Activated CD8-positive, alpha-beta memory T cell treated with anti-CD3 and anti-CD28 coated beads for 1 hour (primary cell): ENCODE results near the gene STRBP.
"Not testable (repeated sequence)": the region's sequence is repeated elsewhere in the genome, so short reads cannot be mapped to it uniquely, and the experiment has no call there.

Experiments used
- DNase-seq, 2 donors: peaks; one replicate each; pipeline ENCODE4 v3.0.0-alpha.2; 2020; ENCODE audit warnings: low read depth in 1 of 2; ENCODE audit errors: extremely low read depth in 1 of 2

STRBP gene

DNA sequence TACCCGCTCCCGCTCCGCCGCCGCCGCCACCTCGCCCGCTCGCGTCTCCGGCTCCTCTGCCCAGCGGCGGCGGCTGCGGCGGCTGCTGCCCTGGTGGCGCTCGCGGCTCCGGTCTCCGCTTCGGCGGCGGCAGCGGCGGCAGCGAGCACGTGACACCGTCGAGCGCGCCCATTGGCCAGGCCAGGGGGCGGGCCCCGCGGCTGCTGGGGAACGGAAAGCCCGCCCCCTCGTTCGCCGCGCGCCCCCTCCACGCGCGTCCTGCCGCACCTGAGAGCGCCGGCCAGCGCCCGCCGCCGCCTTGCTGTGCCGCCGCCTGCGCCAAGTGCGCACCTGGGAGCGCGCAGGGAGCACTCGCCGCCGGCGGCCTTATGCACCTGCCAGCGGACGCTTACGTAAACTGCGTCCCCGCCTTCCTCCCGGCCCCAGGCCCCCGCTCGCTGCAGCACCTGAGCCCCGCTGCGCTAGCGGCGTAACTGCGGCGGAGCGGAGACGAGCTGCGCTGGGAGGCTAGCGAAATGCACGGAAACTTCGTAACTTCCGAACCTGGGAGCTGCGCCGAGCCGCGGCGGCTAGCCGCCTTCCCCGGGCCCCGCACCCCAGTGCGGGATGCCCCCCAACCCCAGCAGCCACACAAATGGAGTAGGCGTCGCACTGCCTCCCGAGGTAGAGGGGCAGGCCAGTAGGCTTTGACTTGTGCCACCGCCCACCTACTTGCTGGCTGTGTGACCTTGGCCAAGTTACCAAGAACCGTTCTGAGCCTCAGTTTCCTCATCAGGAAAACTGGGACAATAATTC, at the start of gene STRBP:
Gene STRBP (minus strand): TSS at position 122 of the 795 bp plus-strand sequence. CDS start 84,452 bp downstream, outside the sequence.
- DNase-seq, result peak; percentile 72 to 88

DNA sequence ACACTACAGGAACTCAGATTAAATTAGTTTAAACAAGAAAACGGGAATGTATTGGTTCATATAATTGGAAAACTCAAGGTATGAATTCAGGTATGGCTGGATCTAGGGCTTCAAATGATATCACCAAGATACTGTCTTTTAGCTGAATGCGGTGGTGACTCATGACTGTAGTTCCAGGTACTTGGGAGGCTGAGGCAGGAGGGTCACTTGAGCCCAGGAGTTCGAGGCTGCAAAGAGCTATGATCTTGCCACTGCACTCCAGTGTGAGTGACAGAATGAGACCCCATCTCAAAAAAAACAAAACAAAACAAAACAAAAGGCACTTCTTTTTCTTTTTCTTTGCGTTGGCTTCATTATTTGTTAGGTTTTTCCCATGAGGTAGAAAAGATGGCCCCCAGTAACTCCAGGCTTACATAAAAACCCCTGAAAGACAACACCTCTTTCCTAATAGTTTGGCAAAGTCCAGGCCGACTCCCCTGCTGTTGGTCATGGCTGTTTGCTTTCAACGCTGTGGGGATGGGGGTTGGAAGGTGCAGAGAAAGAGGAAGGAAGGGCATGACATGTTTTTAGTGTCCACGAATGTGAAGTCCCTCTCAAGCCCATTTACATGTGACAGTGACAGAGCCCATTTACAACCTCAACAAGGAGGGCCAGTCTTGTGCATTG, 47.8 kb upstream of the STRBP start:
- no peak for DNase-seq

DNA sequence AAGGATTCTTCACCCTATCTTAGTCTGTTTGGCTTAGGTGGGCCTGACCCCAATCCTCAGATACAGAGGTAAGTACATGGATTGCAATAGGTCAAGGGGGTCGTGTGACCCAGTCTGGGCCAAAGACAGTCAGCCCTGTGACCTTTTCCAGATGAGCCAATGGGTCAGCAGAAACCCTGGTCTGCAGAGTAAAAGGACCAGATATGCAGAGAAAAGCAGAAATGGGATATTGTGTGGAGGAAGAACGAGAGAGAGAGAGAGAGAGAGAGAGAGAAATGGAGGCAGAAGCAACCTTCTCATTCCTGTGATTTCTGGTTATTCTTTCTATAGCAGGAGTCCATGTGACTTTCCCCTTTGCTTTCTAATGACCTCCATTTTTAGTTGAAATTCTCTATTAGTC, 47.2 kb upstream of the STRBP start:
- DNase-seq, result no peak

DNA sequence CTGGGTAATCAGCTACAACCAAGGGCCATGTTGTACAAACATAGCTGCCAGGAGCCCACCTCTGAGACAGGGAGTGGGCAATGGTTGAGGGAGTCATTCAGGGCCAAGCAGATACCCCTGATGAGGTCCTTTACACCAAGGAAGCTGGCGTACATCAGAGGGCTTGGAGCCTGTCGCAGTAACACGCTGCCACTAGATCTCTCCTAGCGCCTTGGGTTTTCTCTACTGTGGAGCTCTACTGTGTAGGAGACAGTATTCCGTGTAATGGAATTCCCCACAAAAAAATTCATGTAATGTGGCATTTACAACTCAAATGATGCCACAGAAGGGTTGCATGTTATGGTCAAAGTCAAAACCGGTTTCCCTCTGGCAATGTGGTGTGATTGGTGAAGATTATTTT, 46.2 kb upstream of the STRBP start:
- no peak for DNase-seq

DNA sequence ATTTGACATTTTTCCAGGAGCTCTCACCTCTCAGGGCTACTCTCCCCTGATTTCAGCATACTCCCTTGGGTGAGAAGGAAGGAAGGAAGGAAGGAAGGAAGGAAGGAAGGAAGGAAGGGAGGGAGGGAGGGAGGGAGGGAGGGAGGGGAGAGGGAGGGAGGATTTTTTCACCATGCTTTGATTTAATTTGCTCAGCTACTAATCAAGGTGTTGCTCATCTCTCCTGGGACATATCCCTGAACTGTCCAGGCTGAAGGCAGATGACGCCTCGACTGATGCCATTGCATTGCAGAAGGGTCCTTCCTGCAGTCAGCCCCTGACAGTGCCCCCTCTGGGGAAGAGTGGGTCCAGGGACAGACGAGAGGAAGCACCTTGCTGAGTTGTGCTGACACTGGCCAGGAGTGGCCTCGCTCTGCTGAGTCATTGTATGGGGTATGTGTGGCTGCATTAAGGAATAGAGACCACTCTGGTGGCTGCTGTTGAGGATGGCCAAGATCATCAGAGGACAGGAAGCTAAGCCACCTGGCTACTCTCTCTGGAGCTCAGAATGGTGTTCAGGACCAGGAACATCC, 44.0 kb upstream of the STRBP start:
- no peak for DNase-seq

DNA sequence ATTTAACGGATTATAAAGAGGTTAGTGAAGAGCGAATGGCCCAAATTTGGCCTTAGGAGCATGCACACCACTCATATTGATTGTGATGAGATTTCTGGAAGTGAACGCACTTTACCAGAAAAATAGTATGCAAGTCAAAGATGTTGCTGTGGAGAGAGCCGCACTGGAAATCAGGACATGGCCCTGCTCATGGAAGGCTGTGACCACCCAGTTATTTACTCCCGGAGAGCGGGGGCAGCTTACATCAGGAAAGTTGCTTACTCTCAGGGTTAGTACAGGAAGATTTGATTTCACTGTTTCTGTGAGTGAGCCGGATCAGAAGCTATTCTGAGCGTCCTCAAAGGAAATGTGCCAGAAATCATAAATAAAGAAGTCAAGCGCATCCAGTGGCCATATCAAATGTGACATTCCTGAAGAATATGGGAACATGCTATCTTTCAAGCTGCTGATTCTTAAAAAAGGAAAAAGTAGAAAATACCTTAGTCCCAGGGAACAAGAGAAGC, 42.9 kb upstream of the STRBP start:
- no peak for DNase-seq

DNA sequence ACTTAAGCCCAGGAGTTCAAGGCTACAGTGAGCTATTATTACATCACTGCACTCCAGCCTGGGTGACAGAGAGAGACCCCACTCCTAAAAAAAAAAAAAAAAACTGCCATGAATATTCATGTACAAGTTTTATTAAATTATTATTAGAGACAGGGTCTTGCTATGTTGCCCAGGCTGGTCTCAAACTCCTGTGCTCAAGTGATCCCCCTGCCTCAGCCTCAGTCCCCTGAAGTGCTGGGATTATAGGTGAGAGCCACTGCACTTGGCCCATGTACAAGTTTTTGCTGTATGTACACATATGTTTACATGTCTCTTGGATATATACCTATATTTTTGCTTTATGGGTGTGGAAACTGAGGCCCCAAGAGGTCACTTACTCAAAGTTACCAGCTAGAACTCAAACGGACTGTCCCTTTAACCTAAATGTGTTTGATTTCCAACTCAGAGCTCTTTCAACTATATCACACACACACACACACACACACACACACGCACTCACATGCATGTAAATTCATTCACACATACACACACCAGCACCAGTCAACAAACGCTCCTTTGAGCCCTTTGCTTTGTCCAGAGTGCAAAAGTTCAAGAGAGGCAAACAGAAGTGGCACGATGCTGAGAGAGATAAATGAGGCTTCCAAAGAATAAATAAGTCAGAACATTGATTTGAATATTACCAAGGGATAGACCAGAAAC, 42.3 kb upstream of the STRBP start:
- DNase-seq, result no peak

DNA sequence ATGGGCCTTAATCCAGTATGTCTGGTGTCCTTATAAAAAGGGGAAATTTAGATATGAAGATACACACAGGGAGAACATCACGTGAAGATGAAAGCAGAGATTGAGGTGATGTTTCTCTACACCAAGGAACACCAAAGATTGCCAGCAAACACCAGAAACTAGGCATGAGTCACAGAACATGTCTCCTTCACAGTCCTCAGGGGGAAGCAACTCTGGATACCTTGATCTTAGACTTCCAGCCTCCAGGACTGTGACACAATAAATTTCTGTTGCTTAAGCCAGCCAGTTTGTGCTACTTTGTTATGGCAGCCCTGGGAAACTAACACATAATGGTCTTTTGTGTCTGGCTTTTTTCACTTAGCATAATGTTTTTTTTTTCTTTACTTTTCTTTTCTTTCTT, 41.2 kb upstream of the STRBP start:
- DNase-seq, result no peak

DNA sequence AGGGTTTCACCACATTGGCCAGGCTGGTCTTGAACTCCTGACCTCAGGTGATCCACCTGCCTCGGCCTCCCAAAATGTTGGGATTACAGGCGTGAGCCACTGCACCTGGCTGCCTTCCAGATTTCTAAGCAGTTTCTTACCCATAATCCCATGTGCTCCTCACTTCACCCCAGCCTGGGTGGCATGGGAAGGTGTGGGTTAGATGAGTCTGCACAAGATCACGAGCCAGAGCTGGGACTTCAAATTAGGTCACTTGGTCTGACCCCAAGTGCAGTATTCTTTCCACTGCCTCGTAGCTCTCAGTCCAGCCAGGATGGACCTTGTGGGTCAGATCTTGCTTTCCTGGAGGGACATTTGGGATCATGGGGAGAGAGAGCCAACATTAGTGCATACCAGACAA, 37.5 kb upstream of the STRBP start:
- DNase-seq, result no peak

DNA sequence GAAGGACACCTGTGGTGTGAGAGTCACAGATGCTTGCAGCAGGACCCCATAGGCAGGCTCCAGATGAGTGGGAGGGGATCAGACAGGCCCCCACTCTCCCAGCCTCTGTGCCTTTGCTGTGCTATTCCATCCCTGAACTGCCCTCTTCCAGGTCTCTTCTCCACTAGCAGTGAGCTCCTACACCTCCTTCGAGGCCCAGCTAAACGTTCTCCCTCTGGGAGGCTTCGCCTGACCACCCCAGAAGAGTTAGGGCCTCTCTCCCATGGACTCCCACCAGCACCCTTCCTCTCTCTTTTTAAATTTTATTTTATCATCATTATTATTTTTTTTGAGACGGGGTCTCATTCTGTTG, 35.9 kb upstream of the STRBP start:
- no peak for DNase-seq

DNA sequence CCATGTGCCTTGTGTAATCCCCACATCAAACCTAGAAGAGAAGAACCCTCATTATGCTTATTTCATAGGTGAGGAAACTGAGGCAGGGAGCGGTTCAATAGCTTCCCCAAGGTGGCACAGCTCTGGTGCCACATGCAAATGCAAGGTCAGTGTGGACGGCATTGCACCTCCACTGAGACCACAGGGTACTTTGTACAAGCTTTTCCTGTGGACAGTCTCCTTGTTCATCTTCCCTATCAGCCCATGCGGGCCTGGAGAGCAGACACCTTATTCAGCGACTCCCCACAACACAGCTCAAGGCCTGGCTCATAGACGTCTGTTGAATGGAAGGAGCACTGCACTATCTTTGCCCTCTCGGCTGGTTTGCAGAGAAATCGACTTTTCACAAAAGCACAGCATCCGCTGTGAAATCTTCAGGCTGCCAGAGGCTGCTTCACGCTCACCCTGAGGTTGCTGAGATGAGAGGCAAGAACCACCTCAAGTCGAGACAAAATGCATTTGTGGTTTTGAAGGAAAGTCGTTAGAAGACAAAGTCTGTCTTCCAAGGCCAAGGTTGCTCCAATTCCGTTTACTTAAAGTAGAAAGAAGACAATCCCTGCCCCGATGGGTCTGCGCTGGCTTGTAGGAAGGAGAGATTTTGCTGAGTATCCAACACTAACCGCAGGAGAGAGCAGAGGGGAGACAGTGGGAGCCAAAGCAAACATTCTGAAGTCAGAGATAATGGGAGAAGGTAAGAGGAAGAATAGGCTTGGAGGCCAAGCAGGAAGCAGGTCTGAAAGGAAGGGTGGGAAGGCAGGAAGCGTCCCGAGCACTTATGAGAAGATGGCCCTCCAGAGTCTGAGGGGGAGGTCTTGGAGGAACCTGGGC, 34.2 kb upstream of the STRBP start:
- no peak for DNase-seq

DNA sequence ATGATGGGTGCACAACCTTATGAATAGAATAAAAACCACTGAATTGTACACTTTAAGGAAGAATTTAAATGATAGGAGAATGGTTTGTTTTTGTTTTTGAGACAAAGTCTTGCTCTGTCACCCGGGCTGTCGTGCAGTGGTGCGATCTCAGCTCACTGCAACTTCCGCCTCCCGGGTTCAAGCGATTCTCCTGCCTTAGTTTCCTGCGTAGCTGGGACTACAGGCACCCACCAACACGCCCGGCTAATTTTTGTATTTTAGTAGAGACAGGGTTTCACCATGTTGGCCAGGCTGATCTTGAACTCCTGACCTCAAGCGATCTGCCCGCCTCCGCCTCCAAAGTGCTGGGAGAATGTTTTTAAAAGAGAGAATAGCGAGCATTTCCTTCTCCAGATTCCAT, 33.5 kb upstream of the STRBP start:
- DNase-seq, result not testable (repeated sequence)

DNA sequence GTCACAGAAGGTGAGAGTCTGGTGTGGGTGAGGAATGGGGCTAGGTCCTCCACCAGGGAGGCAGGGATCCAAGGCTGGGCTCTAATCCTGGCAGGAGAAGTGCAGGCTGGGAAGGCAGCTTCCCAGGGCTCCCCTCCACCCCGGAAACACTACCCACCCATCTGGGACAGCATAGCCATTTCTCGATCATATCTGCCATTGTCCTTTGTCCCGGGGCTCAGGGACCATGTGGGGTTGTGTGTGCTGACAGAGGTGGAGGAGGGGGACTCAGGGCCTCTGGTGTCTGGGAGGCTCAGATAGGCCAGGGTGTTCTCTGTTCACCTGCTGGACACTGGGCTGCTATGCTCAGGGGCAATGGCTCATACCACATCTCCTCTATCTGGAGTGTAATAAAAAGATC, 32.2 kb upstream of the STRBP start:
- no peak for DNase-seq

DNA sequence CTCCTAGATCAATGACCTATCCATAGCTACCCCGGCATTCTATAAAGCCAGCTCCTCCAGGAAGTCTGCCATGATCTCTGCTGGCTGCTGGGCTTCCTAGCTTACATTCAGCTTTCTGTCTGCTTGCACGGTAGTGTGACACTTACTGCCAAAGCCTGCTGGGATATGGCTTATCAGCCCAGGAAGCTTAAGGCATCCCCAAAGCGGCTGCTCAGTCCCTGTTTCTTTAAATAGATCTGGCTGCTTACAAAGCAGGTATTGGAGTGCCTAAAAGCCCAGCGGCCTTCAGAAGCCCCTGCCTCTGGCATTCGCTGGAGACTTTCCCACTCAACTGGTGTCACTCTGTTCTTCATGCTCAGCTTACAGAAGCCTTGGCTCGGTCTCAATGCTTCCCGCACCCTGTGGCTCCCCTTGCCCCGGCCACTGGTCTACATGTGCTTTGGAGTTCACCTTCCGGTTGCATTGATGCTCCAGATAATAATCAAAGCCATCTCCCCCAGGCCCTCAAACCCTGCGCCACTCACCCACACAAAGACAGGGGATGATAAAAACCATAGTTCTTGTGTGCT, 31.3 kb upstream of the STRBP start:
- DNase-seq, result no peak

DNA sequence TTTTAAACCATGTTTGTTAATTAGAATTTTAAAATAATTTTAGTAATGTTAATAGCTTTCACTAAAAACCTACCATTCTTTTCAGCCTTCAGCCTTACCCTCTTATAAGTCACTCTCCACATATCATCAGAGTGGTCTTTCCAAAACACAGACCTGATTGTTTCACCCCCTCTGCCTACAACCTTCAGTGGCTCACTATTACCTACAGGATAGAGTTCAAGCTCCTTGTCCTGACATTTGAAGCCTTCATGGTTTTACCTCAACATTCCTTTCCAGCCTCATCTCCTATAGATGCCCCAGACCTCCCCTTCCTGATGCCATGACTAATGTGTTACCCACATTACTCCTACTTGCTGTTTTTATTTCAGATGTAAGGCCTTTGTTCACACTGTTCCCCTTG, 27.8 kb upstream of the STRBP start:
- DNase-seq, result no peak

DNA sequence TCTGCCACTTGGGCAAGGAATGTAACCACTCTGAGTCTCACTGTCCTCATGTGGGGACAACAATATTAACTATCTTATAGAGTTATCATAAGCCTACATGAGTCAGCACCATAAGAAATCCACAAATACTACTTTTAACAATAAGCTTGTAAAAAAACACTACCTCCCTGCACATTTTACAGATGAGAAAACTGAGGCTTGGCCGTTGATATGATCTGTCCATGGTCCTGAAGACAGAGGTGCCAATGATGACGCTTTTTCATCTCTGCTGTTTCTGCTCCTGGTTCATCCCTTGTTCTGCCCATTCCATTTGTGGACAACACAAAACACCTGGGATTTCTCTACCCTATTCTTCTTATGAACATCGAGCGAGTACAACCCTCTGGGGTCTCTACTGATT, 23.4 kb upstream of the STRBP start:
- DNase-seq, result no peak

DNA sequence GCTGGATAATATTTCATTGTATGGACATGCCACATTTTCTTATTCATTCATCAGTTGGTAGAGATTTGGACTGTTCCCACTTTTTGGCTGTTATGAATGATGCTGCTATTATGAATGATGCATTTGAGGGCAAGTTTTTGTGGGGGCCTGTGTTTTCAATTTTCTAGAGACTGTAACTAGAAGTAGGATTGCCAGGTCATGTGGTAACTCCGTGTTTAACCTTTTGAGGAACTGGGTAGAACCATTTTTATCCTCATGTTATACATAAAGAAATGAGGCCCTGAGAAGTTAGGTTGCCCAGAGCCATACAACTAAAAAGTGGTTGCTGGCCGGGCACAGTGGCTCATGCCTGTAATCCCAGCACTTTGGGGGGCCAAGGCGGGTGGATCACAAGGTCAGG, 22.4 kb upstream of the STRBP start:
- DNase-seq, result no peak

DNA sequence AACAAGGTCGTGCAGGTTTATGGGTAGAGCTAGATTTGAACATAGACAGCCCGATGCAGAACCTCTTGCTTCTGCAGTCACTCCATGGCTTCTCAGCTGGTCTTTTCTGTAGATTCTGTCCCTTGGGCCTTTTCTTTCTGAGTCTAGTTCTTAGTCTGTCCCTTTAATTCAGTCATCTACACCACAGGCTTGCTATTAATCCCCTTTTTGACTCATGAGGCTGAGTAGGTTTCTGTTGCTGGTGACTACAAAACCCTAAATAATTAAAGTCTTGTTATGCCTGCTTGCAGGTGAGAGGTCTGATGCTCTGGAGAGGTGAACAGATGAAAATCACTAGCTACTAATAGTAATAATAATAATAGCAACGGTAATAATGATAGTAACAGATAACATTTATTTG, 19.3 kb upstream of the STRBP start:
- DNase-seq, result no peak

DNA sequence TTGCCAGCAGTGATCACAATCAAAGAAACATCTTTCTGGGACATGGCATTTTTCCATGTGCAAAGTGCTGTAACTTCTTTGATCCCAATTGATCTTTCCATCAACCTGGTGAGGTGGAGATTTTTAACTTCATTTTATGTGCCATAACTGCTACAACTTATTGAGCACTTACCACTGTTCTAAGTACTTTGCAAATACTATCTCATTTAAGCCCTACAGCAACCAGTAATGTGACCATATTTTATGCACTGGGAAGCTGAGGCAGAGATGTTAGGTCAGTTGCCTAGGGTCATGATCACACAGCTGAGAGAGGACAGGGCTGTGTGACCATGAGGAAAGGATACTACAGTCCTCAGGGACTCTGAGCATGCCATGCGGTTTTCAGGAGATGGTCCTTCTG, 17.9 kb upstream of the STRBP start:
- DNase-seq, result no peak

DNA sequence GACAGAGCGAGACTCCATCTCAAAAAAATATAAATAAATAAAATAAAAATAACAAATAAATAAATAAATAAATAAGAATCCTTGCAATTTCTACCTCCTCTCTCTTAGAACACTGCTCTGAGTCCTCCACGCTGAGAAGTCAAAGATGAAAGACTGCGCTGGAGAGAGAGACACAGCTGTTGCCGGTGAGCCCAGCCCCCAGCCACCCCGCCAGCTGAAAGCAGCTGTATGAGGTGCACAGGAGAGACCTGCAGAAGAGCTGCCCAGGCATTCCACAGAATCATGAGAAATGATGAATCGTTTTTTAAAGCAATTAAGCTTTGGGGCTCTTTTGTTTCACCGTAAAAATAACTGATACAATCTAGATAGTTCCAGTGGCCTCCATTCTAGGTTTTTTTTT, 16.3 kb upstream of the STRBP start:
- DNase-seq, result no peak
